Omental fat pad (tissue), 4 donors: Measurements from ENCODE around the gene UBE2D4. TPM values are rescaled to one million over a fixed set of nuclear protein-coding genes. Genes with fewer than 3 reads are reported as not detected.
"Not testable (repeated sequence)": the region's sequence is repeated elsewhere in the genome, so short reads cannot be mapped to it uniquely, and the experiment has no call there.

Source experiments
- ATAC-seq: fragments of 150-250 bp; one replicate; pipeline ENCODE4 v1.9.1; 2016; ENCODE audit warnings: mild to moderate bottlenecking, moderate library complexity; ENCODE audit not compliant: low FRiP score
- DNase-seq: peaks from one replicate; pipeline ENCODE4 v3.0.0-alpha.2; 2019; ENCODE audit warnings: low spot score
- total RNA-seq, 4 donors: library from RNA; depleted of rRNA; stranded (reverse); fragments of >200 nt; gene quantifications; one replicate each; pipeline ENCODE4 v1.1.0, GENCODE V29; 2016
- TF ChIP-seq, protein P1 (sequence below), 3 donors: fragments of 450-650 bp; IDR thresholded peaks; one replicate each; pipeline ENCODE4 v1.5.1; 2016 to 2017; ENCODE audit warnings: antibody characterized with exemption in 3 of 3, mild to moderate bottlenecking in 3 of 3, moderate library complexity in 2 of 3

The UBE2D4 gene
- total RNA-seq, 4 donors from 2014 or later: 21.4 to 27.1 (median 24.2) TPM

DNA sequence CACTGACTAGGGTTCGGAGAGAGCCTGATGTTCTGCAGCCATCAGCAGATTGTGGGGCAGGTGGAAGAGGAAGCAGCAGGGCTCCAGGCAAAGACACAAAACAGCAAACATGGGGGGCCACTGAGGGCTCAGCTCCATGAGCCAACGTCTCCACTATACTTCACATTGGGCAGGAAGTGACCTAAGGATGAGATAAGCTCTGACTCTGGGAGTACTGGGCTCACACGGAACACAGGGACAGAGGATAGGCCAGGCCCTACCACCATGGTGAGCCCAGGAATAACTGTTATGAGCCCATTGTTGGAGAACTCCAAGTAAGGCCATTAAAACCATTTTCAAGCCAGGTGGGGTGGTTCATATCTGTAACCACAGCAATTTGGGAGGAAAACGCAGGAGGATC is 42.0 kb upstream of the UBE2D4 start:
- no peak for ATAC-seq
- TF ChIP-seq, protein P1, sequence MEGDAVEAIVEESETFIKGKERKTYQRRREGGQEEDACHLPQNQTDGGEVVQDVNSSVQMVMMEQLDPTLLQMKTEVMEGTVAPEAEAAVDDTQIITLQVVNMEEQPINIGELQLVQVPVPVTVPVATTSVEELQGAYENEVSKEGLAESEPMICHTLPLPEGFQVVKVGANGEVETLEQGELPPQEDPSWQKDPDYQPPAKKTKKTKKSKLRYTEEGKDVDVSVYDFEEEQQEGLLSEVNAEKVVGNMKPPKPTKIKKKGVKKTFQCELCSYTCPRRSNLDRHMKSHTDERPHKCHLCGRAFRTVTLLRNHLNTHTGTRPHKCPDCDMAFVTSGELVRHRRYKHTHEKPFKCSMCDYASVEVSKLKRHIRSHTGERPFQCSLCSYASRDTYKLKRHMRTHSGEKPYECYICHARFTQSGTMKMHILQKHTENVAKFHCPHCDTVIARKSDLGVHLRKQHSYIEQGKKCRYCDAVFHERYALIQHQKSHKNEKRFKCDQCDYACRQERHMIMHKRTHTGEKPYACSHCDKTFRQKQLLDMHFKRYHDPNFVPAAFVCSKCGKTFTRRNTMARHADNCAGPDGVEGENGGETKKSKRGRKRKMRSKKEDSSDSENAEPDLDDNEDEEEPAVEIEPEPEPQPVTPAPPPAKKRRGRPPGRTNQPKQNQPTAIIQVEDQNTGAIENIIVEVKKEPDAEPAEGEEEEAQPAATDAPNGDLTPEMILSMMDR (IDR thresholded peaks at IDR 0.05): no peak
- no peak for DNase-seq

DNA sequence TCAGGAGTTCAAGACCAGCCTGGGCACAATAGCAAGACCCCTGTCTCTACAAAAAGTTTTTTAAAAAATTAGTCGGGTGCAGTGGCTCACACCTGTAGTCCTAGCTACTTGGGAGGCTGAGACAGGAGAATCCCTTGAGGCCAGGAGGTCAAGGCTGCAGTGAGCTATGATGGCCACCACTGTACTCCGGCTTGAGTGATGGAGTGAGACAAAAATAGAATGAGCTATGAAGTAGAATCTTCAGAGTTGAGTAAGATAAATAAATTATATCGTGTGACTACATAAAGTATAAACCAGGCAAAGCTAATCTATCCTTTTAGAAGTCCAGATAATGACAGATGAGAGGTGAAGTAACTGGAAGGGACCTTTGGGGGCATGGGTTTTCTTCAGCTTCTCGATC is 41.6 kb upstream of the UBE2D4 start:
- TF ChIP-seq, protein P1 (IDR thresholded peaks at IDR 0.05): no peak
- DNase-seq (no peak), ATAC-seq (no peak)

DNA sequence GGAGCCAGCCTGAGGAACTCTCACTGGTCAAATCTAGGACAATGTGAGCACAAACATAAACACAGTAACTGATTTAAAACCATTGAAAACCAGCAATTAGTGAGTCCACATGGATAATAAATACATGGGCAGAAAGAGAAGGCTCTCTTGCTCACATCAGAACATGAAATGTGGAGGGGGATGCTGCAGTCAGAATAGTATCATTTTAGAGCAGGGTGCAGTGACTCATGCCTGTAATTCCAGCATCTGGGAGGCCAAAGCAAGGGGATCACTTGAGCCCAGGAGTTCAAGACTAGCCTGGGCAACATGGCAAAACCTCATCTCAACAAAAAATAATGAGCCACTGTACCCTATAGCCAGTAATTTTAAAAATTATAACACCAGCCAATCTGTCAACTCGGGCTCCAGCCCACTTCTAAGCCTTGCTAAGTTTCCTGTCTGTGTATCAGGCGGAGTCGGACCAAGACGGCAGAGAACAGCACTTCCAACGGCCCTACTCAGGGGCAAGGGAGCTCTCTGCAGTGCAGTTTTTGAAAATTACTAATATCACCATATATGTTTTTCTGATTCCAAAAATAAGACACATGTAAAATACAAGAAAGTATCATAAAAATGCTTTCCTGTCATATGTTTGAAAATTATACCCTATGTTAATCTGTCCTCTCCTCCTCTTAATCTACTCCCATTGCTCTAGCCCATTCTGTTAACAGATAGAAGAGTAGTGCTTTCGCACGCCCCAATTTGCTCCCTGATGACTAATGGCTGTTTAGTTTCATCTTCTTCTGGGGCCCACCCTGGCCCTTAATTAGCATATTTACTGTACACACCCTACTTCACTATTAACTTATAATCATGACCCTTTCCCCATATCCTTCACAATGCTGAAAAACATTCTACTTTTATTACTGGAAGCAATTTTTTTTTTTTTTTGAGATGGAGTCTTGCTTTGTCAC is 37.0 kb upstream of the UBE2D4 start:
- no peak for ATAC-seq
- TF ChIP-seq, protein P1 (IDR thresholded peaks at IDR 0.05): no peak
- no peak for DNase-seq

DNA sequence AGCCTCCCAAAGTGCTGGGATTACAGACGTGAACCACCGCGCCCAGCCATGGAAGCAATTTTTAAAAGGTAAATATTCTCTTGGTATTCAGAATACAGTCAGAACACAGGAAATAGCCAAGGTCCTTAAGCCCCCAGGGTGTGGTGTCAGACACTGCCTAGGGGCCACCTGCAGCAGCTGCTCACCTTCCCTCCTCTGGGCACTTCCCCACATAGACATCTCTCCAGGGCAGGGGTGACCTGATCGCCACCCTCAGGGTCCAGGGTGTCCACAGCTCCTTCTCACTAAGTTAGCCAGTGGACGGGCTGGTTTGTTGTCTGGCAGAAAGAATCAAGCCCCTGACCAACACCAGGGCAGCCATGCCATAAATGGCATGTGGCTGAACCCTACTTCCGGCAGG is 35.8 kb upstream of the UBE2D4 start:
- ATAC-seq (no peak), DNase-seq (no peak)
- TF ChIP-seq, protein P1 (IDR thresholded peaks at IDR 0.05): no peak

GRCh38 chr7:43891069-43891955 is 34.9 kb upstream of the UBE2D4 start:
- ATAC-seq: no peak
- DNase-seq: no peak
- TF ChIP-seq, protein P1 (IDR thresholded peaks at IDR 0.05): no peak

DNA sequence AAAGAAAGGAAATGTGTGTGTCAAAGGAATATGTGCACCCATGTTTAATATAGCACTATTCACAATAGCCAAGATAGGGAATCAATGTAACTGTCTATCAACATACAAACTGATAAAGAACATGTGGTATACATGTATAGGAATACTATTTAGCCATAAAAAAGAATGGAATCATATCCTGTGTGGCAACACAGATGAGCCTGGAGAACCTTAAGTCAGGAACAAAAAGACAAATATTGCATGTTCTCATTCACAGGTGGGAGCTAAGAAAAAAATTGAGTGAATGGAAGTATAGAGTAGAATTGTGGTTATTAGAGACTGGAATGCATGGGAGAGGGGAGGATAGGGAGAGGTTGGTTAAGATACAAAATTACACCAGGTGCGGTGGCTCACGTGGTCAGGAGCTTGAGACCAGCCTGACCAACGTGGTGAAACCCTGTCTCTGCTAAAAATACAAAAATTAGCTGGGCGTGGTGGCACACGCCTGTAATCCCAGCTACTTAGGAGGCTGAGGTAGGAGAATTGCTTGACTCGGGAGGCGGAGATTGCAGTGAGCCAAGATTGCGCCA is 30.3 kb upstream of the UBE2D4 start:
- TF ChIP-seq, protein P1 (IDR thresholded peaks at IDR 0.05): no peak
- DNase-seq (no peak), ATAC-seq (no peak)

DNA sequence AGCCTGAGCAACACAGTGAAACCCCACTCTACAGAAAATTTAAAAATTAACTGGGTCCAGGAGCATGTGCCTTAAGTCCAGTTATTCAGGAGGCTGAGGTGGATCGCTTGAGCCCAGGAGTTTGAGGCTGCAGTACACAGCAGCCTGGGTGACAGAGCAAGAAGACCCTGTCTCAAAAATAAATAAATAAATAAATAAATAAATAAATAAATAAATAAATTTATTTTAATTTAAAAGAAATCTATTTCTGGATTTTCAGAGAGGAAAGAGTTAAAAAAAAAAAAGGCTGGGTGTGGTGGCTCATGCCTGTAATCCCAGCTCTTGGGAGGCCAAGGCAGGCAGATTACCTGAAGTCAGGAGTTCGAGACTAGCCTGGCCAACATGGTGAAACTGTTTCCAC is 27.7 kb upstream of the UBE2D4 start:
- DNase-seq, ATAC-seq: not testable (repeated sequence)
